ENCODE data around the gene AURKAIP1. TPM values are rescaled to one million over a fixed set of nuclear protein-coding genes. Genes with fewer than 3 reads are reported as not detected.

The AURKAIP1 gene
- total and polyA plus RNA-seq, 2 of the 4 experiments (the other 2 are of a cell fraction), result 45.7 to 107 TPM

DNA sequence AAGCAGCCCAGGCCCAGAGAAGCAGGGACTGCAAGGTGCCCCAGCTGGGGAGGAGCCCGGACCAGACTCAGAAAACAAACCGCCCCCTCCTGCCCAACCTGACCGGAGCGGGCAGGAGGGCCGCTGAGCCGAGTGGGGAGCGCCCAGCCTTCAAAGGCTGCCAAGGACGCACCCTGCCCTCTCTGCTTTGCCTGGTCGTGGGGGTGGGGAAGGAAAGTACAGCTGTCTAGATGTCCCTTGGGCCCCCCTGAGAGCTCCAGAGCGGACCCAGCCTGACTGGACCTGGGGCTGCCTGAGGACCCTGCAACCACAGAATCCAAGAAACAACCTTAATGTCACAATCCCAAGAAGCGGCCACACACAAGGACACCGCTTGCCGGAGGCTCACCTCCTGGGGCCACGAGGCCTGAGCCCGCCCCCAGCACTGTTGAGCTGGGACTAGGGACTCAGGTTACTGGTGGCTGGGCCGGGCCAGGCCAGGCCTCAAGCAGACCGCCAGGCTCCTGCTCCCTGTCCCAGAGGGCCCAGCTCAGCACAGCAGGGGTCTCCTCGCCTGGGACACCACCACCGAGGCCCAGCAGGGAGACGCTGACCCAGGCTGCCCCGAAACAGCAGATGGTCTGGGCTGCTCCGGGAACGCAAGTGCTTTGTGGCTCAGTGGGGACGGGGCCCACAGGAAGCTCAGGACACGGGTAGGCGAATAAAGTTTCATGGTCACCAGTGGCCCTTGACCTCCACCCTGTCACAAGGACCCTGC lies 27.2 kb downstream of the AURKAIP1 start:
- H2AK5ac ChIP-seq (ENCODE audit: low read depth, low read length), result peak overlapping the region; percentile 78
- H2BK5ac ChIP-seq (ENCODE audit: low read depth, low read length, poor library complexity, severe bottlenecking), result peak overlapping the region; percentile 73
- ATAC-seq (ENCODE audit: low read depth) (peak; percentile 15), DNase-seq (peak; percentile 25)
- no peak overlapping the region for H2BK20ac ChIP-seq (ENCODE audit: low read depth, low read length)
- peak overlapping the region; percentile 19; the same call in 1 of the 2 replicates for H2BK120ac ChIP-seq (ENCODE audit: low read depth, low read length)
- peaks cover 8 to 65% of the 10 kb centered on the region in 2 experiments; a peak in 3 of 4 replicates for H3K79me1 ChIP-seq (ENCODE audit: low read depth in 1 of 2, low read length in 2 of 2)
- peak overlapping the region; percentile 9; the same call in 1 of the 2 replicates for H4K91ac ChIP-seq (ENCODE audit: insufficient read depth, low read depth, low read length)
- H4K20me1 ChIP-seq (ENCODE audit: insufficient read depth, low read length), result peaks cover 68% of the 10 kb centered on the region
- no peaks in the 10 kb centered on the region for H3K9me3 ChIP-seq (ENCODE audit: control insufficient read depth, insufficient read depth, low read length)
- H2AK9ac ChIP-seq (replicated peaks; ENCODE audit: low read depth, low read length, poor library complexity), result peak overlapping the region; percentile 94
- ChIA-PET POLR2A (ENCODE audit: unreplicated experiment) (interaction anchor here (1.1 kb wide), 1 partner anchor 11 kb away, joined by 3 read pairs; no protein-coding TSS in a partner anchor), CTCF (interaction anchor here (0.8 kb wide), 1 partner anchor 24 kb away, joined by 3 read pairs; no protein-coding TSS in a partner anchor)
- H3K23ac ChIP-seq (ENCODE audit: low read depth, low read length), result peak overlapping the region; percentile 58; the same call in 1 of the 2 replicates
- WGBS, 2 experiments (ENCODE audit: extremely low coverage in 2 of 2, insufficient read length in 1 of 2), result 24% methylated on average over 10 of the region's 26 CpGs; no CpG with 5 or more reads in 1 of the 2 experiments
- TF ChIP-seq MAZ (IDR thresholded peaks at IDR 0.05; ENCODE audit: borderline replicate concordance, low read depth, low read length) (no peak), FOS (IDR thresholded peaks at IDR 0.05; ENCODE audit: low read depth, low read length) (no peak), MXI1 (IDR thresholded peaks at IDR 0.05; ENCODE audit: borderline replicate concordance, low read depth, low read length) (0 out of 2 replicates have a peak, but pooled peaks have one; percentile 12), MAFK (IDR thresholded peaks at IDR 0.05; ENCODE audit: low read depth, low read length) (no peak)
- in situ Hi-C loops (cut with MboI; ENCODE audit: low sequenced_read_pairs) (no loop called here), dilution Hi-C loops (cut with HindIII; ENCODE audit: low sequenced_read_pairs, unreplicated experiment) (no loop called here), intact Hi-C loops (cut with micrococcal nuclease) (loop anchor here (2.0 kb wide), 1 partner anchor 51 kb away; the partner anchor contains the start of gene CCNL2)
- peak overlapping the region; percentile 78 for H2AFZ ChIP-seq (replicated peaks; ENCODE audit: low read length, poor library complexity)
- H3K27me3 ChIP-seq (ENCODE audit: control insufficient read depth, insufficient read depth, low read length), result no peaks in the 10 kb centered on the region
- no peak overlapping the region for H3K18ac ChIP-seq (ENCODE audit: low read depth, low read length)
- H3K14ac ChIP-seq (replicated peaks; ENCODE audit: low read depth, low read length), result peak overlapping the region; percentile 43
- peak overlapping the region; percentile 85 for H3K9ac ChIP-seq (ENCODE audit: low read depth, low read length)
- no peak overlapping the region for H4K5ac ChIP-seq (ENCODE audit: low read depth, low read length)
- BruUV-seq (replicated peaks), result no TSS peak
- peak overlapping the region; percentile 45 for H3K4ac ChIP-seq (ENCODE audit: low read depth, low read length)
- H3K4me1 ChIP-seq (ENCODE audit: control insufficient read depth, insufficient read depth, low read length), result peaks cover 44% of the 10 kb centered on the region
- H3K36me3 ChIP-seq (ENCODE audit: control insufficient read depth, insufficient read depth, low read length), result peaks cover 14% of the 10 kb centered on the region
- peak overlapping the region; percentile 95 for H3K4me2 ChIP-seq (ENCODE audit: low read depth, low read length)
- H4K8ac ChIP-seq (ENCODE audit: low read depth in 2 of 2, low read length in 2 of 2), result peak overlapping the region in 1 of 2 experiments; percentile 58; a peak in 2 of 4 replicates
- no peak overlapping the region for H2BK15ac ChIP-seq (ENCODE audit: low read depth, low read length)
- H3K27ac ChIP-seq (ENCODE audit: insufficient read depth, low read length), result peak overlapping the region; percentile 71
- H3K9me1 ChIP-seq (ENCODE audit: insufficient read depth, low read length), result 0 out of 2 replicates have a peak, but pooled peaks cover 3% of the 10 kb centered on the region
- H3K56ac ChIP-seq (ENCODE audit: extremely low read depth, insufficient read depth, low read length), result peak overlapping the region; percentile 38; the same call in 1 of the 2 replicates
- H3K4me3 ChIP-seq (ENCODE audit: insufficient read depth, low read depth, low read length), result peak overlapping the region; percentile 100
